D721Med (cell line): ENCODE measurements around the gene ABI3BP.

Experiments used
- DNase-seq: peaks from one replicate; pipeline ENCODE4 v3.0.0; 2011; ENCODE audit warnings: low spot score; ENCODE audit not compliant: insufficient read length
- FAIRE-seq: peaks from 2 replicates; lab custom pipeline; 2011; peaks lifted over from hg19 to GRCh38; lab: Jason Lieb, UNC
- CTCF ChIP-seq: IDR thresholded peaks from 2 replicates; pipeline ENCODE4 v1.5.1; 2012; ENCODE audit warnings: mild to moderate bottlenecking, control low read depth; ENCODE audit not compliant: insufficient read depth; ENCODE audit errors: missing control alignments

The ABI3BP gene

GRCh38 chr3:100775669-100776068 lies 217.6 kb downstream of the ABI3BP start:
- FAIRE-seq: no peak
- DNase-seq: no peak
- TF ChIP-seq CTCF: no peak

- FAIRE-seq (no peak), DNase-seq (no peak)
- TF ChIP-seq CTCF: no peak
These were observed 218.0 kb downstream of the ABI3BP start for GRCh38 chr3:100775226-100775625.

- TF ChIP-seq CTCF: no peak
- FAIRE-seq: no peak
- no peak for DNase-seq
These were observed 223.5 kb downstream of the ABI3BP start for GRCh38 chr3:100769693-100770092.

GRCh38 chr3:100766069-100766468 lies 227.2 kb downstream of the ABI3BP start:
- no peak for TF ChIP-seq CTCF
- FAIRE-seq: no peak

GRCh38 chr3:100765437-100765975 lies 227.7 kb downstream of the ABI3BP start:
- FAIRE-seq: no peak
- no peak for DNase-seq
- TF ChIP-seq CTCF: no peak

More at GRCh38 chr3:100766069-100766468, 227.2 kb downstream of the ABI3BP start:
- no peak for DNase-seq

GRCh38 chr3:100761951-100762350 lies 231.3 kb downstream of the ABI3BP start:
- FAIRE-seq: no peak
- DNase-seq: no peak
- TF ChIP-seq CTCF: no peak

GRCh38 chr3:100761211-100761942 lies 231.8 kb downstream of the ABI3BP start:
- no peak for TF ChIP-seq CTCF
- FAIRE-seq (no peak), DNase-seq (no peak)
